CD4-positive, alpha-beta T cell treated with Interleukin-17A for 4 hours (primary cell): ENCODE results near the gene CCDC86.

Experiments
- DNase-seq: peaks from one replicate; pipeline ENCODE4 v3.0.0-alpha.2; 2020; ENCODE audit warnings: mixed read lengths

The CCDC86 gene

GRCh38 chr11:60899046-60899936 is 57.4 kb downstream of the CCDC86 start:
- DNase-seq, result peak; percentile 24

DNA sequence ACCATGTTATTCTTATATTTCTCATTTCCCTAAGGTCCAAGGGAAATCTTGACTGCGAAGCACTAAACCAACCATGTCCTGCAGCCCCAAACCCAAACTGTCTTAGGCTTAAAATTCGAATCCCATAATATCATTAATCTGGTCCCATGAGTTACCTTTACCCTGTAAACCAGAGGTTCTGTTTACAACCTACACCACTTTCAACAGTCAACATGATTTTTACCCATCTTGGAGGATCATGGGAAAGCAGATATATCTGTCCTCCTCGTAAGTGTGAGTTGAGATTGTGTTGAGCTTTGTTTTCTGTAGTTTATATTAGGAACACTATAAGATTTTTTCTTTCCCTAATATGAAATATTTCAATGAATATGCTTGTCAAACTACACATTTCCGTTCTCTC is 58.1 kb downstream of the CCDC86 start:
- no peak for DNase-seq
